Activated naive CD8-positive, alpha-beta T cell treated with anti-CD3 and anti-CD28 coated beads for 36 hours (primary cell): Measurements from ENCODE around the gene RNPEPL1. TPM values are rescaled to one million over a fixed set of nuclear protein-coding genes. Genes with fewer than 3 reads are reported as not detected.

ENCODE experiments used
- total RNA-seq, 2 experiments: library from RNA; stranded (reverse); gene quantifications; one replicate each; pipeline ENCODE4 v1.2.3, GENCODE V29; 2021

Gene RNPEPL1
- total RNA-seq, 2 experiments from 2014 or later, result 33.8 to 37.2 TPM

Other genes starting within 250 kb of the RNPEPL1 start
- gene GPC1, start 132.8 kb upstream of the RNPEPL1 start, total RNA-seq, result 1 to 10 TPM in 1 of 2 experiments, under 1 TPM in 1; 0.64 to 1.3 TPM
- gene ANKMY1, start 10.5 kb upstream of the RNPEPL1 start, total RNA-seq, result 10 to 100 TPM; 13.3 to 15.9 TPM
- gene DUSP28, start 8.1 kb upstream of the RNPEPL1 start, total RNA-seq, result 1 to 10 TPM; 6.7 to 6.9 TPM
- gene CAPN10, start 18.2 kb downstream of the RNPEPL1 start, total RNA-seq, result 10 to 100 TPM; 30.1 to 32.3 TPM
- gene GPR35, start 57.0 kb downstream of the RNPEPL1 start, total RNA-seq, result 1 to 10 TPM; 7.6 to 7.8 TPM
- gene AQP12B, start 114.4 kb downstream of the RNPEPL1 start, total RNA-seq, result not detected
- gene AQP12A, start 123.4 kb downstream of the RNPEPL1 start, total RNA-seq, result not detected